ENCODE data around the gene LSM3.

Gene LSM3

DNA sequence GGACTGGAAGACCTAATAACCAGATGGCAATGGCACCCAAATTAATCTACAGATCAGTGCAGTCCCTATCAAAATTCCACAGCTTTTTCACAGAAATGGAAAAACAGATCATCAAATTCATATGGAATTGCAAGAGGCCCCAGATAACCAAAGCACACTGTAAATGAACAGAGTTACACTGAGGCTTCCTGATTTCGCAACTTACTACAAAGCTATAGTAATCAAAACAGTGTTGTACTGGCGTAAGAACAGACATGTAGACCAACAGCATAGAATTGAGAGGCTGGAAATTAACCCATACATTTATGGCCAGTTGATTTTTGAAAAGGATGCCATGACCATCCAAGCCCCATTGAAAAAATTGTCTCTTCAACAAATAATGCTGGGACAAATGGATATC, 16.4 kb upstream of the LSM3 start:
- H3K4me3 ChIP-seq (replicated peaks; ENCODE audit: low read depth, low read length), result no peak overlapping the region
- H3K36me3 ChIP-seq (ENCODE audit: control insufficient read depth, insufficient read depth, low read length), result peaks cover 53% of the 10 kb centered on the region
- no peak for DNase-seq (ENCODE audit: extremely low read depth, insufficient read length)
- H3K27me3 ChIP-seq (replicated peaks; ENCODE audit: control insufficient read depth, insufficient read depth, low read length), result no peaks in the 10 kb centered on the region
- TF ChIP-seq, protein P1, sequence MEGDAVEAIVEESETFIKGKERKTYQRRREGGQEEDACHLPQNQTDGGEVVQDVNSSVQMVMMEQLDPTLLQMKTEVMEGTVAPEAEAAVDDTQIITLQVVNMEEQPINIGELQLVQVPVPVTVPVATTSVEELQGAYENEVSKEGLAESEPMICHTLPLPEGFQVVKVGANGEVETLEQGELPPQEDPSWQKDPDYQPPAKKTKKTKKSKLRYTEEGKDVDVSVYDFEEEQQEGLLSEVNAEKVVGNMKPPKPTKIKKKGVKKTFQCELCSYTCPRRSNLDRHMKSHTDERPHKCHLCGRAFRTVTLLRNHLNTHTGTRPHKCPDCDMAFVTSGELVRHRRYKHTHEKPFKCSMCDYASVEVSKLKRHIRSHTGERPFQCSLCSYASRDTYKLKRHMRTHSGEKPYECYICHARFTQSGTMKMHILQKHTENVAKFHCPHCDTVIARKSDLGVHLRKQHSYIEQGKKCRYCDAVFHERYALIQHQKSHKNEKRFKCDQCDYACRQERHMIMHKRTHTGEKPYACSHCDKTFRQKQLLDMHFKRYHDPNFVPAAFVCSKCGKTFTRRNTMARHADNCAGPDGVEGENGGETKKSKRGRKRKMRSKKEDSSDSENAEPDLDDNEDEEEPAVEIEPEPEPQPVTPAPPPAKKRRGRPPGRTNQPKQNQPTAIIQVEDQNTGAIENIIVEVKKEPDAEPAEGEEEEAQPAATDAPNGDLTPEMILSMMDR (IDR thresholded peaks at IDR 0.05; ENCODE audit: insufficient read depth, low read length, poor library complexity, severe bottlenecking), result no peak

DNA sequence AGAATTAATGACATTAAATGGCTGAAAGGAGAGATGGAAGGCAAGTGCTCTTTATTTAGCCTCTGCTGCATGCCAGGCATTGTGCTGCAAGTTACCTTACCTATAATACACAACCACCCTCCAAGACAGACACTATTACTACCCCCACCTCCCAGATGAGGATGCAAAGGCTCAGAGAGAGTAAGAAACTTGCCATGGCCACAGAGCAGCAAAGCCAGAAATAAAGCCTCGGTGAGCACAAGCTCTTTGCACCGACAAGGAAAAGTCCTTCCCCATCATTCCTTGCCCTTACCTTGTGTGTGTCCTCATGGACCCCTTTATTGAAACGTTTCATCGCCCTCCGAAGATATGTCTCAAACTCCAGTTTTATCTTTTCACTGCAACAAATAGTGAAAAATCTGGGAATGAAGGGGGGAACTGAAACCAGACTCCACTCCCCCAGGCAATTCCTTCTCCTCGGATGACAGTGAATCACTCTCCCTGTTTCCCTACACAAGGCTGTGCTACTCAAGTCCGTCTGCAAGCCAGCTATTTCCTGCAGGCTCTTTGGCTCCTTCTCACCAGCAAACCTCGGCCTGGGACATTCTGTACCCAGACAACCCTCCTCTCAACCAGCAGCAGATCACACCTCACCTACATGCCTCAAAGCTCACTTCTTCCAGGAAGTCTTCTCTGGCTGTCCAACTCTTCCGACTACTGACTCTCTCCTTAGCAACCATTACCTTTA, 11.6 kb upstream of the LSM3 start:
- DNase-seq (ENCODE audit: extremely low read depth, insufficient read length), result no peak
- Histone ChIP-seq H3K36me3 (ENCODE audit: control insufficient read depth, insufficient read depth, low read length) (peaks cover 38% of the 10 kb centered on the region), H3K4me3 (replicated peaks; ENCODE audit: low read depth, low read length) (no peak overlapping the region)

DNA sequence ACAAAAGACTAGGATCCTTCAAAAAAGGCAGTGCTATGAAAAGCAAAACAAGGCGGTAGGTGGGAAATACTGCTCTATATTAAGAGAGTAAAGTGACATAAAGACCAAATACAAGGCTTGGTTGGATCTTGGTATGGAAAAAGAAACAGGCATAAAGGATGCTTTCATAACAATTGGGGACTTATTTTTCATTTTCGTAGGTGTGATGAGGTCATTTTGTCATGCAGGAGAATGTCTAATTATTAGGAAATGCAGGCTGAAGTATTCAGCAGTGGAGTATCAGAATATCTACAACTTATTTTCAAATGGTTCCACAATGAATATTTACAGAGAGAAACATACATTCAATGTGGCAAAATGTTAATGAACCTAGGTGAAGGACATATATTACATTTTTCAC, 9.2 kb upstream of the LSM3 start:
- H3K27me3 ChIP-seq (replicated peaks; ENCODE audit: control insufficient read depth, insufficient read depth, low read length), result no peaks in the 10 kb centered on the region
- H3K4me3 ChIP-seq (replicated peaks; ENCODE audit: low read depth, low read length), result no peak overlapping the region
- no peak for DNase-seq (ENCODE audit: extremely low read depth, insufficient read length)
- H3K36me3 ChIP-seq (ENCODE audit: control insufficient read depth, insufficient read depth, low read length), result peaks cover 37% of the 10 kb centered on the region
- TF ChIP-seq, protein P1 (IDR thresholded peaks at IDR 0.05; ENCODE audit: insufficient read depth, low read length, poor library complexity, severe bottlenecking), result no peak

More for the DNA sequence above, 11.6 kb upstream of the LSM3 start:
- no peaks in the 10 kb centered on the region for H3K27me3 ChIP-seq (replicated peaks; ENCODE audit: control insufficient read depth, insufficient read depth, low read length)
- TF ChIP-seq, protein P1 (IDR thresholded peaks at IDR 0.05; ENCODE audit: insufficient read depth, low read length, poor library complexity, severe bottlenecking), result no peak

DNA sequence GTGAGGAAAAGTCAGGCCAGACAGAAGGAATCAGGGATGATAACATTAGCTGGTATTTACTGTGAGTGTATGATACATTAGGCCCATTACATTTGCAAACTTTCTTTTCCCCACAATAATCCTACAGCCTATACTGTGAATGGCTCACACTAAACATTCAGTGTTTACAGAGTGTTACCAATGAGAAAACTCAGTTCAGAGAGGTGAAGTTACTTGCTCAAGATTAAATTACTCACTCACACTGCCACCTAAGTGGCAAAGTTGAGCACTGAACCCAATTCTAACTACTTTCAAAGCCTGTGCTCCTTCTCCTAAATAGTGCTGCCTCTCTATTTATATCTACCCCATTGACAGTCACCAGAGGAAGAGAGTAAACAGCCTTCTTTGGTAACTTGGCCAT, 8.7 kb upstream of the LSM3 start:
- no peak for DNase-seq (ENCODE audit: extremely low read depth, insufficient read length)
- Histone ChIP-seq H3K36me3 (ENCODE audit: control insufficient read depth, insufficient read depth, low read length) (peaks cover 34% of the 10 kb centered on the region), H3K27me3 (replicated peaks; ENCODE audit: control insufficient read depth, insufficient read depth, low read length) (no peaks in the 10 kb centered on the region), H3K4me3 (replicated peaks; ENCODE audit: low read depth, low read length) (no peak overlapping the region)
- TF ChIP-seq, protein P1 (IDR thresholded peaks at IDR 0.05; ENCODE audit: insufficient read depth, low read length, poor library complexity, severe bottlenecking), result no peak

DNA sequence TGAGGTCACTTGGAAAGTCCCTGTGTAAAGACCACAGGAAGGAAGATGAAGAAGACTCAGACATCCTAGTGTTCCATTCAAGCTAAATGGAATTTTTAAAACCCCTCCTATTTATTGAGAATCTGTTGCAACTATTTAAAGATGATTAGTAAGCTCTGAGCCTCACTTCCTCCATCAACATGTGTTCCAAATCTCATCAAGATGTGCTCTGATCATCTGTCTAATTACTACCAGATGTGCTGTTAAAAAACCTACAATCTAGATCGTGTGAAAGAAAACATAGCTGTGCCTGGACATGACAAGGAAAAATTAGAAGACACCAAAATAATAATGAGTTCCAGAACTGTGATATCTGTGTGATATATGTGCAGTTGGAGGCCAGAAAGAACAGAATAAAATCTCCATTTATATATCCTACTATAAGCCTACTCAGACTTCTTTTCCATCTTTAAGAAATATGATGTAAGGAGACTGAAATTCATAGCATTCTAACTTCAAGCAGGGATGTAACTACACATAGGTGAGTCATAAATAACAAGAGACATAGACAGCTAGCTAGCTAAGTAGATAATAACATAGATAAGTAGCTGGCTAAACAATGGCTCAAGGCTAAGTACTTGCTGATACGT, 8.0 kb upstream of the LSM3 start:
- H3K27me3 ChIP-seq (replicated peaks; ENCODE audit: control insufficient read depth, insufficient read depth, low read length), result no peaks in the 10 kb centered on the region
- TF ChIP-seq, protein P1 (IDR thresholded peaks at IDR 0.05; ENCODE audit: insufficient read depth, low read length, poor library complexity, severe bottlenecking), result no peak
- no peak overlapping the region for H3K4me3 ChIP-seq (replicated peaks; ENCODE audit: low read depth, low read length)
- peaks cover 27% of the 10 kb centered on the region for H3K36me3 ChIP-seq (ENCODE audit: control insufficient read depth, insufficient read depth, low read length)
- DNase-seq (ENCODE audit: extremely low read depth, insufficient read length), result no peak
